ENCODE data around the gene KIF11.
"Not testable (repeated sequence)": the region's sequence is repeated elsewhere in the genome, so short reads cannot be mapped to it uniquely, and the experiment has no call there.

The KIF11 gene
- 8.1 to 107 (median 34.9) reads per million in 17 experiments for total RNA-seq

DNA sequence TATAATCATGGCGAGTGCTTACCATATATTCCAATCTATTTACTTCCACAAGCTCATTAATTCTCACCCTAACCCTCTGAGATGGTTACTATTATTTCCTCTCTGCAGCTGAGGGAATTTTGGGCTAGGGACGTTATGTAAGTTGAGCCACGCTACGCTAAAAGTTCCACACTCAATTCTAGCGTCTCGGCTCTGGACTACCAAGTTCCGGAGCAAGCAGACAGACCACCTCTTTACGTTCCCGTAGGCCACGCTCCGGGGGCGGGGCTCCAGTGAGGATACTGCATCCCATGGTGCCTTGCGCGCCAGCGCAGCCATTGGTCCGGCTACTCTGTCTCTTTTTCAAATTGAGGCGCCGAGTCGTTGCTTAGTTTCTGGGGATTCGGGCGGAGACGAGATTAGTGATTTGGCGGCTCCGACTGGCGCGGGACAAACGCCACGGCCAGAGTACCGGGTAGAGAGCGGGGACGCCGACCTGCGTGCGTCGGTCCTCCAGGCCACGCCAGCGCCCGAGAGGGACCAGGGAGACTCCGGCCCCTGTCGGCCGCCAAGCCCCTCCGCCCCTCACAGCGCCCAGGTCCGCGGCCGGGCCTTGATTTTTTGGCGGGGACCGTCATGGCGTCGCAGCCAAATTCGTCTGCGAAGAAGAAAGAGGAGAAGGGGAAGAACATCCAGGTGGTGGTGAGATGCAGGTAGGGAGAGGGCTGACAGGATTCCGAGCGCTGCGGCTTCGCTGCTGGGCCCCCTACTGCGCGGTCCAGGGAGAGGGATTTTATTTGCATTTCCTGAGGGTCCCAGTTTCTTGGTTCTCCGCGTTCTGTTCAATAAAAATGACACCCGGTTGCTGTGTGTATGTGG, at the start of gene KIF11:
Gene KIF11 (plus strand): TSS at position 370 of the 858 bp plus-strand sequence. CDS start 246 bp downstream, at position 616.
- DNase-seq = peak; percentile 98 to 99 (median 99)

GRCh38 chr10:92544296-92544695, 48.6 kb upstream of the KIF11 start:
- peak; percentile 72 to 85 (median 78) for DNase-seq

DNA sequence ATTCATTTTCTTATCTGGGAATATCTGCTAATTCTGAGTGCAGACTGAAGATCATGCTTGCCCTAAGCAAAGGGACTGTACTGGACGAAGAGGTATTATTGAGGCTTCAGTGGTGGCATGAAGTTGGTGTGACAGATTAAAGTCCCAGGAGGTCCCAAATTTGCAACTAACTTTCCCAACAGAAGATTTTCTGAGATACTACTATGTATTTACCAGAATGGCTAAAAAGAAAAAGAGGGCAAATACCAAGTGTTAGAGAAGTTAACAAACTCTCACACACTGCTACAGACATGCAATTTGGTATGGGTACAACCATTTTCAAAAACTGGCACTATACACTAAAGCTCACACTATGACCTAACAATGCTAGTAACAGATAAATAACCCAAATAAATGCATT, 47.4 kb upstream of the KIF11 start:
- no peak for DNase-seq

DNA sequence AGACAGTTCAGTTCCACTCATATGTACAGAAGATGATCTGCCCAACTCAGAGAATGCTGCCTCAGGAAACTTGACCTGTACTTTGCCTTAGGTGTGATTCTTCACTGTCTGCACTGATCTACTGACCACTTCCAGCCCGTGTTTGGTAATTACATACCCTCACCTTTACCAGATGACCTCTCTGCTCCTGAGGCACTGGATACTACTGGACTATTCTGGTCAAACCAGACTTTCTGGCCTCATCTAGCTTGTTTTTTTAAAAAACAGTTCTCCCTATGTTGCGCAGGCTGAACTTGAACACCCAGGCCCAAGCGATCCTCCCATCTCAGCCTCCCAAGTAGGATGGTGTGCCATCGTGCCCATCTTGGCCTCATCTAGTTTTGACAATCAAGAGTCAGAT, 45.3 kb upstream of the KIF11 start:
- no peak for DNase-seq

DNA sequence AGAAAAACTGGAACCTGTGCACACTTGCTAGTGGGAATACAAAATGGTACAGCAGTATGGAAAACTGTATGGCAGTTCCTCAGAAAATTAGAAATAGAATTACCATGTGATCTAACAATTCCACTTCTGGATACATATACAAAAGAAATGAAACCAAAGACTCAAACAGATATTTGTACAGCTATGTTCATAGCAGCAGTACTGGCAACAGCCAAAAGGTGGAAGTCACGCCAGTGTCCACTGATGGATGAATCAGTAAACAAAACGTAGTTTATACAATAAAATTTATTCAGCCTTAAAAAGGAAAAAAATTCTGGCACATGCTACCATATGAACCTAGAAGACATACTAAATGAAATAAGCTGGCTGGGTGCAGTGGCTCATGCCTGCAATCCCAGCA, 42.0 kb upstream of the KIF11 start:
- no peak for DNase-seq

DNA sequence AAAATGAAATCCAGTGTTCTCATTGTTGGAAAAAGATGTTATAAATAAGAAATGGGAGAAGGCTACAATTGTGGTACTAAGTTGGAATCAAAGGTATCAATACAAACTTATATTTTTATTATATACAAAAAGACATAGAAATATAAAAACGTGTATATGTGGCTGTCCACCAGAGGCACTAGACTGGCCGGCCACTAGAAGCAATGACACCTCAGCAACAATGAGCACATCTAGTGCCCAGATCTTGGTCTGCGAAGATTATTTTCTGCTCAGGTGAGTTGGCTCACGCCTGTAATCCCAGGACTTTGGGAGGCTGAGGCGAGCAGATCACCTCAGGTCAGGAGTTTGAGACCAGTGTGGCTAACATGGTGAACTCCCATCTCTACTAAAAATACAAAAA, 40.6 kb upstream of the KIF11 start:
- DNase-seq = no peak

GRCh38 chr10:92553959-92554358, 39.0 kb upstream of the KIF11 start:
- DNase-seq = no peak

DNA sequence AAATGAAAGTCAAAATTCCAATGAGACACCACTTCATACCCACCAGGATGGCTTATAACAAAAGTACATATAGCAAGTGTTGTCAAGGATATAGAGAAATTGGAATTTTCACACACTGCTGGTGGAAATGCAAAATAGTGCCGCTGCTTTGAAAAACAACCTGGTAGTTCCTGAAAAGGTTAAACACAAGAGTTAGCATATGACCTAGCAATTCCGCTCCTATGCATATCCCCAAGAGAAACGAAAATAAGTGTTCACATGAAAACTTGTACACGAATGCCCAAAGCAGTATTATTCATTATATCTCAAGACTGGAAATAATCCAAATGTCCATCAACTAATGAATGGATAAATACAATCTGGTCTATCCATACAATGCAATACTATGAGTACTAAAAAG, 33.9 kb upstream of the KIF11 start:
- no peak for DNase-seq

- DNase-seq = peak in 1 of 4 experiments; percentile 18
Observed at GRCh38 chr10:92562424-92562823, 30.5 kb upstream of the KIF11 start.

- peak in 3 of 4 experiments; percentile 6 to 40 (median 40) for DNase-seq
Observed at GRCh38 chr10:92567952-92568600, 24.9 kb upstream of the KIF11 start.

GRCh38 chr10:92569071-92569470, 23.9 kb upstream of the KIF11 start:
- no peak for DNase-seq

GRCh38 chr10:92569663-92570062, 23.3 kb upstream of the KIF11 start:
- DNase-seq = not testable (repeated sequence)

GRCh38 chr10:92571649-92572048, 21.3 kb upstream of the KIF11 start:
- DNase-seq = no peak

- DNase-seq = no peak
Observed at GRCh38 chr10:92572362-92573090, 20.4 kb upstream of the KIF11 start.

DNA sequence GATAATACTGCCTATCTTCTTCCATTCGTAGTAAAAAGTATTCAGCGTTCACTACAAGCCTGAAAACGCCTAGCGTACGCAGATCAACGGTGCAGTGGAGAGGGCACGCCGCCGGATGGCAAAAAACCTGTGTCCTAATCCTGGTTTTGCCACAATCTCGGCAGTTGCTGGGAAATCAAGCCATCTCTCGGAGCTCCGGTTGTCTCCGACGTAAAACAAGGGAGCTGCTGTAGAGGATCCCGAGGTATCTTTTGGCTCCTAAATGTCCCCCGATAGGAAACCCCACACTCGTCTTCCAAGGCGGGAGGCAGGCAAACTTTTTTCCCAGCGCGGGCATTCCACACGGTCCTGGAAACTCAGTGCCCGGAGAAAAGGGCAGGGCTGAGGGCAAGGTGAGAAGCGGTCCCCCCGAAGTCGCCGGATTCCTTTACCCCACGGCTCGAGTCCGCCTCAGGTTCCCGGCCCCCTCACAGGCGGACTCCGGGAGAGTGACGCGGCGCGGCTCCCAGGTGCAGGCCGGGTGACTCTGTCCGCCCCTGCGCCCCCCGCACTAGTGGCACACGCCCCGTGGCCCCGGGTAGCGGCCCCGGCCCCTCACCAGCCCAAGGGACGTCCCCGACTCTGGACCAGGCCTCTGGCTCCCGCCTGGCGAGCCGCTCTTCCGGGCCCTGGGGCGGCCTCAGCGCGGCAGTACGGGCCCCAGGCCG, 19.7 kb upstream of the KIF11 start:
- peak; percentile 48 to 51 (median 50) for DNase-seq

DNA sequence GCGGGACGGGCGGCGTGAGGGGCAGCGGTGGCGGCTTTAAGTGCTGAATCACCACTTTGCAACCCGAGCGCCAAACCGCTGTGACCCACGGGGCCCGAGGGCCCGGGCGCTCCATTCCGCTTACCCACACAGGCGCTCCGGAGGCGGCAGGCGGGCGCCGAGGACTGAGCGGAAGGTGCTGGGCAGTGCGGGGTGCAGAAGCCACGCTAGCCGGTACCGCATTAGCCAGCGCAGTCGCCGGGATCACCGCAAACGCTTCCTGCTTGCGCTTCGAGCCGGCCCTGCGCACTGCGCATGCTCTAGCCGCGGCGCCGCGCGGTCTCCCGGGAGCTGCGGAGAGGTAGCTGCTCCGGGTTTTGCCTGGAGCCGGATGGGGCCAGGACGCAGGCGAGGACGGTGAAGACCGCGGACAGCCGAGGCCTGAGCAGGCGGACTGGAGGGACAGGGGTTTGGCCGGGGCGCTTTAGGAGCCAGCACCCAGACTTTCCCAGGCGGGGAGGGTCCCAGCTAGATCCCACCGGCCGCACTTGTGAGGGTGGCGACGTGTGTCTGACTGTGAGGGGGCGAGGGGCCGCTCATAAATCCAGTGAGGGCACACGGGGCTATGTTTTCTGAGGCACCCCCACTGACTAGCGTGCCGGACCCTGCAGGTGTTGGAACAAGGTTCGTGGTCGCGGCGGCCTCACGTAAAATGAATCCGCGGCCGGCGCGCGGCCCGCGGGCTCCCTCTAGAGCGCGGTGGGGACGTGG, 19.0 kb upstream of the KIF11 start, which contains the start of gene IDE:
Gene IDE (minus strand): TSS at position 296 of the 750 bp plus-strand sequence. CDS start 74 bp downstream, at position 222.
- peak; percentile 89 to 95 (median 92) for DNase-seq

GRCh38 chr10:92574548-92575261, 18.2 kb upstream of the KIF11 start:
- peak in 2 of 4 experiments; percentile 84 for DNase-seq

DNA sequence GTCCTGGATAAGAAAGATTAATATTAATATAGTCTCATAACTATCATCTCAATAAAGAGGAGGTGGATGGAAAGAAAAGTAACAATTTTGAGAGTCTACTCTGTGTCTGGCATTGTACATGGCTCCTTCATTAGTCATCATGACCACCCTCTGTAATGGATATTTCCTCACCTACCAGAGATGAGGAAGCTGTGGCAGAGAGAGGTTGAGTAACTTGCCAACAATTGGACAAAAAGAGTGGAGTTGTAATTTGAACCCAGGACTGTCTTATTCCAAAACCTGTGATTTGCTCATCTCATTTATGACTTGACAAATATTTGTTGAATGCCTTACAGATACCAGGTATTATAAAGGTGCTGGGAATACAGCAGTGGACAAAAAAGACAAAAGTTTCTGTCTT, 17.0 kb upstream of the KIF11 start:
- peak; percentile 39 to 78 (median 57) for DNase-seq

GRCh38 chr10:92582347-92582746, 10.6 kb upstream of the KIF11 start:
- not testable (repeated sequence) for DNase-seq

DNA sequence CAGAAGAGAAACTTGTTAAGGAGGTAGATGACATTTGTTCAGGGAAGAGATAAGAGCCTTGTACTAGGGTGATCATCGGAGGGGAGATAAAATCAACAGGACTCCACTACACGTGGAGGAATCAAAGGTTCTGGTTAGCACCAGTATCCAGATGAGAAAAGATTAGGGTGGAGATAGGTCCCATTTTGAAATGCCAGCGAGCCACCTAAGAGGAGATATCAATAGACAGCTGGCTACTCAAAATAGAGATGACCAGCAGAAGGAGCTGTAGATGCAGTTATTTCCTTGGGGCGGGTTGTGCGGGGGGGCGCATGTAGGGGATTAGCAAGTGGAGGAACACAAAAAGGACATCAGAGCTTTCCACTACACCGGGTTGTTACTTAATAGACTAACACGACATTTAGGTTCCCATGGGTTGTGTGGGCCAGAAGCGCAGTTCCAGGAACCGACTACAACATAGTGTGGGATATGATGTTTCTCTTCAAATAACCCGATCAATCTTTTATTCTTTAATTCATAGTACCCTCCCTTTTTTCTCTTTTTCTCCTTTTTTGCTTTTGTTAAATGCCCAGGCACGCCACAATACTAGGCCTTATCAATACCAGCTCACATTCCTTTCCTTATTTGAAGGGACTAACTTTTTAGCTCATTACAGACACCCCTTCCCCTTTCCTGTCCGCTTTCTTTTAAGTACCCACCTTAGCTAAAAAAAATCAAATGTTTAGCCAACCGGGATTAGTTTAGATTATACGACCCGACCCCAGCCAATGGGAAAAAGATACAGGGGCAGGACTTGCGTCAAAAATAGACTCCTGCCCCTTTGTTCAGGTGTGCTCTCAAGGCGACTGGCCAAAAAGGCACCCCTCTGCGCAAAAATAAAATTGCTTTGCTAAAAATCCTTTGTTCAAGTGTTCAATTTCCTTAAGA, 2.0 kb upstream of the KIF11 start:
- peak; percentile 26 to 57 (median 44) for DNase-seq
